Fibroblast of skin of right biceps (primary cell): ENCODE measurements around the gene GREB1.

Experiments
- DNase-seq: peaks from one replicate; pipeline ENCODE4 v3.0.0-alpha.2; 2013

The GREB1 gene

GRCh38 chr2:11613297-11613696 is 79.5 kb downstream of the GREB1 start:
- no peak for DNase-seq

DNA sequence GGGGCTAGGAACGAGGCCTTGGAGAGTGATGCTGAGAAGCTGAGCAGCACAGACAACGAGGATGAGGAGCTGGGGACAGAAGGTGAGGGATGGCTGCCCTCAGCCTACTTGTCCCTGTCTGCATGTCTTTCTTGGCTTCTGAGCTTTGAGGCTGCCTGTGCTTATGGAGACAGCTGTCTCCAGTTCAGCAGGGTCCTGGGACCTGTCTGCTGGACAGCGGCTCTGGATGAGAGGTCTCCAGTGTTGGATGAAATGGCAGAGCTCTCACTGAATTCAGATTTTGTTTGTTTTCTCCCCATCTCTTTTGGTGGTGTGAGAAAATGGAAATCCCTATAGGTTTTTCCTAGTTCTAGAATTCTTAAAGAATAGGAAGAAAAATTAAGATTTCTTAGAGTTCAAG is 81.4 kb downstream of the GREB1 start:
- no peak for DNase-seq

DNA sequence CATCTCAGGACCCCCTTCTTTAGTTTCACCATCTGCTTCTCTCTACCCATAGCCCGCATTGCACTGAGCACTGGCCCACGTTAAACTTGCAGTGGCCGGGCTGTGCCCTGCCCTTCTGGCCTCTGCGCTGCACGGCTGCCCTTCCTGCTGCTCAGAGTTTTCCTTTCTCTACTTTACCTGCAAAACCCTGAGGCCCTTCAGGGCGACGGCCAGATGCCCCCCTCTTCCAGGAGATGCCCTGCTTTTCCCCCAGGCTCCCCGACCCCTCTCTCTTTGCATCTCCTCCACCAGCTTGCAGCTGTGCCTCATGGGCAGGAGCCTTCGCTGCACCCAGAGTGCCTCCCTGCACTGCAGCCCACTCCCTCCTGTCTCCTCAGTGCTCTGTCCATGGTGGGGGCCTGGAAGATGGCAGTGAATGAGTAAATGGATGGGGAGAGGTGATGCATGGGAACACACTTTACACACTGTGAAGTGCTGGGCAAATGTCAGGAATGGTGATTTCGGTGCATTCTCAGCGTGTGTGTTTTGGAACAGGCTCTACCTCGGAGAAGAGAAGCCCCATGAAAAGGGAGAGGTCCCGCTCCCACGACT is 82.3 kb downstream of the GREB1 start:
- DNase-seq: no peak

- no peak for DNase-seq
Observed at GRCh38 chr2:11616851-11617415, 83.1 kb downstream of the GREB1 start.

DNA sequence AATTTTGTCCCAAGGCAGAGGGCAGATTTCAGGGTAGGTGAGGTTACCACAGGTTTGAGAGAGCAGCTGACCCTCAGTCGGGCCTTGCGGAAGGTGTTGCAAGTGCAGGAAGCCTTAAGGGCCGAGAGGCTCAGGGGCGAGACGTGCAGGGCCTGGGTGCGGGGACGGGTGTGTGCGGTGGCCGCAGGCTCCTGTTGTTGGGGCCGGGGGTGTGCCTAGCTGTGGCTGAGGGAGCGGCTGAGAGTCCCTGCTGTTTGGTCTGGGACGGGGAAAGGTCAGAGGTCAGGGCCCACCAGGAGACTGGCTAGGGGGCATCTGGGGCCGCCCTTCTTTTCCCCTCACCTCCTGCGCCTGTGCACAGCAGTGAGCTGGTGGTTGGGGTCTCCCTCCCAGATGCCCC is 83.7 kb downstream of the GREB1 start:
- DNase-seq: no peak

DNA sequence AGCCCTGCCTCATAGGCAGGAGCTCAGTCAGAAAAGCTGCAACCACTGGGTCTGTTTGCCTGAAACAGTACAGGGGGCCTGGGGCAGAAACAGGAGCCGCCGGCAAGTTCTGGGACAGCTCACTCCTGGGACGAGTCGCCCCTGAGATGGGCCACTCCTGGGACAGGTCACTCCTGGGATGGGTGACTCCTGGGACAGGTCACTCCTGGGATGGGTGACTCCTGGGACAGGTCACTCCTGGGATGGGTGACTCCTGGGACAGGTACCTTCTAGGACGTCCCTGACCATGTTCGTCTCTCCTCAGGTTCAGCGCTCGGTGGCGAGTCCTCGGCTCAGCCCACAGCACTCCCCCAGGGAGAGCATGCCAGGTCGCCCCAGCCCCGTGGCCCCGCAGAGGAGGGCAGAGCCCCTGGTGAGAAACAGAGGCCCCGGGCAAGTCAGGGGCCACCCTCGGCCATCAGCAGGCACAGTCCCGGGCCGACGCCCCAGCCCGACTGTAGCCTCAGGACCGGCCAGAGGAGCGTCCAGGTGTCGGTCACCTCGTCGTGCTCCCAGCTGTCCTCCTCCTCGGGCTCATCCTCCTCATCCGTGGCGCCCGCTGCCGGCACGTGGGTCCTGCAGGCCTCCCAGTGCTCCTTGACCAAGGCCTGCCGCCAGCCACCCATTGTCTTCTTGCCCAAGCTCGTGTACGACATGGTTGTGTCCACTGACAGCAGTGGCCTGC is 84.3 kb downstream of the GREB1 start:
- DNase-seq: no peak

- no peak for DNase-seq
Observed at GRCh38 chr2:11618708-11619062, 84.8 kb downstream of the GREB1 start.

GRCh38 chr2:11621410-11621809 is 87.6 kb downstream of the GREB1 start:
- no peak for DNase-seq

DNA sequence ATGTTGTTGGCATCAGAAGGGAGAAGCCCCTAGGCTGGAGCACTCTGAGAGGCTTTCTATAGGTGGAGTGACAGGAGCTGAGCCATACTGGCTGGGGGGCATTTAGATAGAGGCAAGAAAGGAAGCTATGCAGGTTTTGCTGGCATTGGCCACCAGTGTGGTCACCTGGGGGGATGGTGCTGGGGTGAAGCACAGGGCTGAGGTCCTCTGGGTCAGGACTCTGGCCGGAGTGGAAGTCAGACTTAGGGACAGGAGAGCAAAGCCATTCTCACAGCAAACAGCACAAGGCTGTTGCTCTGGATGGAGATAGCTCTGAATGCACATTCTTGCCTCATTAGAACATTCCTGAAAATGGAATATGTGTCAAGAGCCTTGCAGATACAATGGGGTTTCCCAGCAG is 88.8 kb downstream of the GREB1 start:
- no peak for DNase-seq

- DNase-seq: no peak
Observed at GRCh38 chr2:11624893-11625292, 91.0 kb downstream of the GREB1 start.

DNA sequence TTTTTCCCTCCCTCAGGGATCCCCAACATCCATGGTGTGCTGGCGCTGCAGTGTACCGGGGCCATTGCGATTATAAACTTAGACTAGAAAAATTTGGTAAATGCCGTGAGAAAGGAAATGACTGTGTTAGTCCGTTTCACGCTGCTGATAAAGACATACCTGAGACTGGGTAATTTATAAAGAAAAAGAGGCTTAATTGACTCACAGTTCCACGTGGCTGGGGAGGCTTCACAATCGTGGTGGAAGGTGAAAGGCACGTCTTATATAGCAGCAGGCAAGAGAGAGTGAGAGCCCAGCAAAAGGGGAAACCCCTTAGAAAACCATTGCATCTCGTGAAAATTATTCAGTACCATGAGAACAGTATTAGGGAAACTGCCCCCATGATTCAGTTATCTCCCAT is 91.8 kb downstream of the GREB1 start:
- no peak for DNase-seq

GRCh38 chr2:11628675-11629074 is 94.8 kb downstream of the GREB1 start:
- no peak for DNase-seq

DNA sequence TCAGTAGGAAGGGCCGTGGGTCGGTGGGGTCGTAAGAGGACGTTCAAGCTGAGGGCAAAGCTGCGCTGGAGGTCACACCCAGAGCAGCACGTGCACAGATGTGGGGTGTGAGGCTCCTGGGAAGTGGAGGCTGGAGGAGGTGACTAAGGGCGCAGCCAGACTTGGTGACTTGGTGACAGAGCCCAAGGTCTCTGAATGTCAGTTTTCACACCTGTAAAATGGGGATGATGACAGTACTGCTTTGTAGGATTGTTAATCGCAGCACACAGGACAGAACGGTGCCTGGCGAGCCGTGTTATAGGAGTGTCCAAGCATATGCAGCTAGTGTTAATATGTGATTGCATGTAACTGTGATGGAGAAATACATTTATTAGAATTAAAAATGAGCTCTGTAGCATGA is 95.4 kb downstream of the GREB1 start:
- DNase-seq: no peak

DNA sequence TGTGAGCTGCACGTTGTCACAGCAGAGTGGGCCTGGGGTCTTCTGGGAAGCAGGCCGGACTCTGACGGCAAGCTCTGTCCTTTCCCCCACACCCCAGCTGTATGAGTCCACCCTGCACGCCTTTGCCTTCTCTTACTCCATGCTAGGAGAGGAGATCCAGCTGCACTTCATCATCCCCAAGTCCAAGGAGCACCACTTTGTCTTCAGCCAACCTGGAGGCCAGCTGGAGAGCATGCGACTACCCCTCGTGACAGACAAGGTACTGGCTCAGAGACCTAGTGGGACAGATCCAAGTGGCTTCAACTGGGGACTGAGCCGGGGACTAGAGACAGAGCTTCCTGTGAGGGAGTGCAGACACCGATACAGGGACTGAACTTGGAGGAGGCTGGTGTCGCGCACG is 96.0 kb downstream of the GREB1 start:
- no peak for DNase-seq

- no peak for DNase-seq
Observed at GRCh38 chr2:11630855-11631254, 97.0 kb downstream of the GREB1 start.

DNA sequence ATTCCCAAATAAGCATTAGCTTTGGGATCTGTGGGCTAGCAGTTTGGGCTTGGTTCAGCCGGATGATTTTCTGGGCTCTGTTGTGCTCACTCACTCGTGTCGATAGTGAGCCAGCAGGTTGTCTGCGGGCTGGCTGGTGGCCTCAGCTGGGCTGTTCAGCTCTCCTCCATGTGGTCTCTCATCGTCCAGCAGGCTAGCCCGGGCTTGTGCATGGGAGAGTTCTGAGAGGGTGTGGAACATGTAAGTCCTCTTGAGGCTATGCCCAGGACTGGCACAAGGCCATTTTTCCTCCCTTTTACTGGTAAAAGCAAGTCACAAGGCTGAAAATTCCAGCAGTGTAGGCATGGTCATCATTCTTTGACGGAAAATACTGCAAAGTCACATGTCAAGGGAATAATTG is 97.6 kb downstream of the GREB1 start:
- DNase-seq: no peak

DNA sequence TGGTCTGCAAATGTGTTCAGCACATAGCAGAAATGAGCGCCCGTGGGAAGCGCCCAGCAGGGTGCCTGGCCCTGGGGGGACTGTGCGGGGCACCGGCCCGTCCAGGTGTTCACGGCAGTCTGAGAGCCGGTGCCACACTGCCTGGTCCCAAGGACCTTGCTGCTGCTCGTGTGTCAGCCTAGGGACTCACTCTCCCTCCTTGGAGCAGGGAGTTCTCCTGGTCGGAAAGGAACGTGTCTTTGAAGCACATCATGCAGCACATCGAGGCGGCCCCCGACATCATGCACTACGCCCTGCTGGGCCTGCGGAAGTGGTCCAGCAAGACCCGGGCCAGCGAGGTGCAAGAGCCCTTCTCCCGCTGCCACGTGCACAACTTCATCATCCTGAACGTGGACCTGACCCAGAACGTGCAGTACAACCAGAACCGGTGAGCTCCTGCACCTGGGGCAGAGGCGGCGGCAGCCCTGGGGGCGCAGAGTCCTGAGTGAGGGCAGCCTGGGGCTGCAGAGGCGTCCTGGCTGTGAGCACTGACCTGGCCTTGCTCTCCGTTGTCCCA is 100.2 kb downstream of the GREB1 start:
- no peak for DNase-seq

DNA sequence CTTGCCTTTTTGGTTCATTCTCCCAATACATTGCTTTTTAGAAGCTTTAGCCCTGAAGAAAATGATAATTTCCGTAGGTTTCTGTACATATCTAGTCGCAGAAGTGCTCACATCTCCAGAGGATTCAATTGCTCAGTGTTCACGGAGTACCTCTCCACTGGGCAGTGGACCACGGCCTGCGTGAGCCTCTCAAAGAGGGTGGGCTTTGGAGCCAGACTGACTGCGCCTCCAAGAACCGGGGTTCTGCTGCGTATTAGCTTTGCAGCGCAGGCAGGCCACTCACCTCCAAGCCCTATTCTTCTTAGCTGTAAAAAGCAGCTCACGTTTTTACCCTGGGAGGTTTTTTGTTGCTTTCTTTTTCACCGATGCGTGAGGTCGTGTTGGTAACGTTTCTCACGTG is 100.7 kb downstream of the GREB1 start:
- no peak for DNase-seq

GRCh38 chr2:11635141-11635540 is 101.3 kb downstream of the GREB1 start:
- no peak for DNase-seq

DNA sequence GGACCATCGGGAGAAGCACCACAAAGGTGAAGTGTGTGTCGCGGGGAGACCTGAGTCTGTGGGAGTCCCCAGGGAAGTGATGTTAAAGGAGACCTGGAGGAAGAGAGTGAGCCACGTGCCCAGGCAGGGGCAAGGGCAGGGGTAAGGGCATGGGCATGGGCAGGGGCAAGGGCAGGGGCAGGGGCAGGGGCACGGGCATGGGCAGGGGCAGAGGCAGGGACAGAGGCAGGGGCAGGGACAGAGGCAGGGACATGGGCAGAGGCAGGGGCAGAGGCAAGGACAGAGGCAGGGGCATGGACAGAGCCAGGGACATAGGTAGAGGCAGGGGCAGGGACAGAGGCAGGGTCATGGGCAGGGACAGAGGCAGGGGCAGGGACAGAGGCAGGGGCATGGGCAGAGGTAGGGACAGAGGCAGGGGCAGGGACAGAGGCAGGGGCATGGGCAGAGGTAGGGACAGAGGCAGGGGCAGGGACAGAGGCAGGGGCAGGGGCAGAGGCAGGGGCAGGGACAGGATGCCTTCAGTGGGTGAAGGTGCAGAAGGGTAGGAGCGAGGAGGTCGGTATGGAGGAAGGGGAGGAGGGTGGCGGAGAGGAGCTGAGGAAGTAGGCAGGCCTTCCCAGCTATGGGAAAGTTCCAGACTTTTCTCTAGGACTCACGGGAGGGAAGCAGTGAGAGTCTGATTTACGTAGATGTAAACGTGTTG is 102.9 kb downstream of the GREB1 start:
- DNase-seq: no peak

GRCh38 chr2:11637546-11637945 is 103.7 kb downstream of the GREB1 start:
- no peak for DNase-seq

DNA sequence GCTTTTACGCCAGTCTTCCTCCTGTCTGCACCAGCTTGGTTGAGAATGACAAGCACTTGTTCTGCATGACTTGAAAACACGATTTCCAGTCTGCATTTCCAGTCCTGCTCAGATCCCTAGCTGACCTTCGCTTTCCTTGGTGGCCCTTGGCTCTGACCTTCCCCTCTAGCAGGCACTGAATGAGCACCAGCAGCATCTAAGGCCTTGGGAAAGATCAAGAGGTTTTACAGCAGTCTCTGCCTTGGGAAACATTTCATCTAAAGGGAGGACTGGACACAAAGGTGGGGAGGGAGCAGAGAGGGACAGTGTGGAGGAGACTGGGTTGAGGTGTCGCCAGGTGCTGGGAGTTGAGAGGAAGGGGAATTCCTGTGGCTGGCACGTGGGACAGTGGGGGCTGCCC is 105.7 kb downstream of the GREB1 start:
- no peak for DNase-seq

DNA sequence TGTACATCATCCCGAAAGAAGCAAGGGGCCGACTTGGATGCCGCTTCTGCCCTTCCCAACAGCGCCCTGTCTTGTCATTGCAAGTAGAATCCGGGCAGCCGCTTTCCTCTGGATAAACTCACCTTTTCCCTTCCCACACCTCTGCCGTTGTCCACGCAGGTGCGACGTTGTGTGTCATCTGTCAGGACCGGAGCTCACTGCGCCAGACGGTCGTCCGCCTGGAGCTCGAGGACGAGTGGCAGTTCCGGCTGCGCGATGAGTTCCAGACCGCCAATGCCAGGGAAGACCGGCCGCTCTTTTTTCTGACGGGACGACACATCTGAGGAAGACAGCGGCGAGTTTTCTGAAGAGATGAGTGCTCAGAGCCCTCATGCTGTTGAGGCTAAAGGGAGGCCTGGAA is 106.3 kb downstream of the GREB1 start:
- DNase-seq: no peak

DNA sequence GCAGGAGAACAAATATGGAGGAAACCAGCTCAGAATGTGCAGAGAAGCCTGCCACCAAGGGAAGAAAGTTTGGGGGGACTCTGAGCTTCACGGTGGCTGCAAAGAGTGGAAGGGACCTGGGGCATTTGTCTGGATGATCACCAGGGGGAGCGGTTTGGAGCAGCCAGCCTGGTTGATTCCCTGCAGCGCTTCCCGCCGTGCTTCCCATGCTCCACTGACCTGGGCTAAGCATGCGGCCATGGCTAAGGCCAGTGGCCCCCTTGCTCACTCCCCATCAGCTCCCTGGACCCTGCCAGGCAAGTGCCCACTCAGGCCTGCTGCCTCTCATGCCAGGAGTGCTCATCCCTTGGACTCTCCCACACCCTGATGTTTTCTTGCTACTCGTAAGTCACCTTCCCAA is 109.1 kb downstream of the GREB1 start:
- DNase-seq: no peak
